HG03159 (cell line): ENCODE measurements around the gene GSS.

Experiments
- ATAC-seq: cut with Tn5 transposase; IDR thresholded peaks from one replicate; pipeline ENCODE4 v1.9.1; 2021; ENCODE audit warnings: mild to moderate bottlenecking, moderate library complexity; ENCODE audit not compliant: unreplicated experiment

GSS gene

GRCh38 chr20:34979366-34980153 lies 24.0 kb upstream of the GSS start:
- ATAC-seq = no peak

GRCh38 chr20:34978092-34978744 lies 22.6 kb upstream of the GSS start:
- ATAC-seq = no peak

- no peak for ATAC-seq
Measured at GRCh38 chr20:34977365-34978091, 21.9 kb upstream of the GSS start.

- ATAC-seq = no peak
Measured at GRCh38 chr20:34976286-34976685, 20.7 kb upstream of the GSS start.

- ATAC-seq = no peak
Measured at GRCh38 chr20:34974246-34974645, 18.6 kb upstream of the GSS start.

GRCh38 chr20:34971561-34972235 lies 16.1 kb upstream of the GSS start:
- no peak for ATAC-seq

- no peak for ATAC-seq
Measured at GRCh38 chr20:34970846-34971560, 15.4 kb upstream of the GSS start.

- ATAC-seq = no peak
Measured at GRCh38 chr20:34970193-34970840, 14.7 kb upstream of the GSS start.

GRCh38 chr20:34968042-34968775 lies 12.6 kb upstream of the GSS start:
- no peak for ATAC-seq

- ATAC-seq = no peak
Measured at GRCh38 chr20:34967421-34967820, 11.8 kb upstream of the GSS start.

- no peak for ATAC-seq
Measured at GRCh38 chr20:34965051-34965450, 9.4 kb upstream of the GSS start.

GRCh38 chr20:34964486-34964885 lies 8.9 kb upstream of the GSS start:
- ATAC-seq = no peak

GRCh38 chr20:34956751-34957472 lies 1.3 kb upstream of the GSS start:
- no peak for ATAC-seq

GRCh38 chr20:34956041-34956458 lies 444 bp upstream of the GSS start:
- no peak for ATAC-seq

GRCh38 chr20:34954904-34955230 lies 739 bp downstream of the GSS start:
- no peak for ATAC-seq

- ATAC-seq = no peak
Measured at GRCh38 chr20:34953960-34954359, 1.6 kb downstream of the GSS start.

- no peak for ATAC-seq
Measured at GRCh38 chr20:34952671-34953070, 2.9 kb downstream of the GSS start.

GRCh38 chr20:34951652-34952051 lies 4.0 kb downstream of the GSS start:
- no peak for ATAC-seq

- ATAC-seq = no peak
Measured at GRCh38 chr20:34951252-34951651, 4.4 kb downstream of the GSS start.
